Tibial nerve (tissue), 3 donors: ENCODE measurements around the gene VSX1.

Experiments used
- CTCF ChIP-seq, 5 experiments: fragments of 200-600 bp in 3 of 5; fragments of 450-650 bp in 2 of 5; sonication (generic) in 3 of 5; IDR thresholded peaks; one replicate each; pipeline ENCODE4 v1.5.1; 2016 to 2019; ENCODE audit warnings: antibody characterized with exemption in 5 of 5, mild to moderate bottlenecking in 3 of 5, moderate library complexity in 2 of 5
- POLR2A ChIP-seq, 2 donors: fragments of 450-650 bp; IDR thresholded peaks; one replicate each; pipeline ENCODE4 v1.6.1; 2017; ENCODE audit warnings: antibody characterized with exemption in 2 of 2, mild to moderate bottlenecking in 2 of 2, moderate library complexity in 2 of 2

- no peak for TF ChIP-seq CTCF (IDR thresholded peaks at IDR 0.05)
- no peak for TF ChIP-seq POLR2A (IDR thresholded peaks at IDR 0.05)
These were observed 43.9 kb downstream of the VSX1 start for GRCh38 chr20:25038103-25038410.
